K562 (cell line): ENCODE data around the gene VSIG10L. TPM values are rescaled to one million over a fixed set of nuclear protein-coding genes. Genes with fewer than 3 reads are reported as not detected.
A peak's percentile ranks its signal among the peaks of the same experiment; 100 is the strongest.

Experiments used
- CBFA2T2 ChIP-seq: fragments of 450-650 bp; conservative IDR thresholded peaks from 2 replicates; pipeline ENCODE4 v1.6.1; 2017; ENCODE audit warnings: mild to moderate bottlenecking
- CBX5 ChIP-seq: IDR thresholded peaks from 2 replicates; pipeline ENCODE4 v1.6.1; 2014; ENCODE audit warnings: low read depth, borderline replicate concordance
- MYBL2 ChIP-seq, 2 experiments: fragments of 450-650 bp in 1 of 2; sonication (generic) in 1 of 2; formaldehyde crosslinking in 1 of 2; IDR thresholded peaks; 2 replicates each; pipeline versions ENCODE4 v1.6.1 to v1.8.1; 2017 to 2022; ENCODE audit warnings: borderline replicate concordance in 1 of 2, inconsistent platforms in 1 of 2, low read depth in 1 of 2, mild to moderate bottlenecking in 1 of 2, missing genetic modification reagents in 1 of 2, moderate library complexity in 1 of 2
- NR1H2 ChIP-seq: sonication (generic); formaldehyde crosslinking; IDR thresholded peaks from 2 replicates; pipeline ENCODE4 v1.4.0; 2020; ENCODE audit warnings: mild to moderate bottlenecking, missing genetic modification reagents
- POLR3G ChIP-seq: IDR thresholded peaks from 2 replicates; pipeline ENCODE4 v1.6.1; 2011; ENCODE audit not compliant: insufficient read length, insufficient replicate concordance; ENCODE audit errors: extremely low read depth
- THAP12 ChIP-seq: fragments of 250-450 bp; sonication (Bioruptor Pico); IDR thresholded peaks from 2 replicates; pipeline ENCODE4 v1.9.0; 2021; ENCODE audit warnings: mild to moderate bottlenecking, inconsistent platforms
- ZFP36 ChIP-seq: fragments of 150-350 bp; IDR thresholded peaks from 2 replicates; pipeline ENCODE4 v1.6.1; 2018; ENCODE audit warnings: low read length, low read depth; ENCODE audit not compliant: partially characterized antibody
- ZNF12 ChIP-seq: sonication (generic); formaldehyde crosslinking; IDR thresholded peaks from 2 replicates; pipeline ENCODE4 v1.4.0; 2020; ENCODE audit warnings: mild to moderate bottlenecking, missing genetic modification reagents
- ZNF274 ChIP-seq: IDR thresholded peaks from 2 replicates; pipeline ENCODE4 v1.6.1; 2011; ENCODE audit warnings: low read depth, mild to moderate bottlenecking, low read length, moderate library complexity, borderline replicate concordance
- ZNF407 ChIP-seq: fragments of 450-650 bp; IDR thresholded peaks from 2 replicates; pipeline ENCODE4 v1.6.1; 2016; ENCODE audit warnings: low read depth
- ZNF561 ChIP-seq: fragments of 450-650 bp; formaldehyde crosslinking; conservative IDR thresholded peaks from 2 replicates; pipeline ENCODE4 v1.4.0; 2020; ENCODE audit warnings: mild to moderate bottlenecking, moderate library complexity
- ZNF583 ChIP-seq: fragments of 250-450 bp; sonication (Bioruptor Pico); IDR thresholded peaks from 2 replicates; pipeline ENCODE4 v1.4.0; 2020
- ZNF589 ChIP-seq: fragments of 200-800 bp; sonication (Bioruptor generic); IDR thresholded peaks from 2 replicates; pipeline ENCODE4 v1.6.1; 2016; ENCODE audit warnings: low read depth, missing genetic modification characterization, missing compliant biosample characterization
- ZNF644 ChIP-seq: fragments of 200-800 bp; sonication (Bioruptor generic); IDR thresholded peaks from 2 replicates; pipeline ENCODE4 v1.6.1; 2016; ENCODE audit warnings: low read depth, missing genetic modification characterization, missing compliant biosample characterization
- ZNF79 ChIP-seq: fragments of 250-450 bp; sonication (Bioruptor Pico); IDR thresholded peaks from 2 replicates; pipeline ENCODE4 v1.4.0; 2020; ENCODE audit warnings: low read depth, mild to moderate bottlenecking, moderate library complexity
- polyA plus RNA-seq, 8 experiments: library from polyadenylated mRNA; depleted of rRNA in 4 of 8; stranded (reverse) in 5 of 8; unstranded in 3 of 8; fragments of >200 nt; fragmentation: Nextera tagmentation in 2 of 8; fragmentation: Illumina TruSeq in 1 of 8; extraction: Ambion mirVana in 2 of 8; extraction: Trizol in 1 of 8; gene quantifications; 2 replicates each; pipeline versions ENCODE4 v1.2.1 to v1.2.3, GENCODE V29; 2011 to 2014; ENCODE audit warnings: inconsistent platforms in 1 of 8, missing spikeins in 1 of 8
- total RNA-seq, 7 experiments: library from RNA; depleted of rRNA in 6 of 7; stranded (reverse); fragments of >200 nt in 6 of 7; fragmentation: Illumina TruSeq in 2 of 7; extraction: Trizol in 2 of 7; gene quantifications; 2 replicates each; pipeline versions ENCODE4 v1.2.1 to v1.2.3, GENCODE V29; 2011 to 2021; ENCODE audit warnings: low replicate concordance in 1 of 7
- TF ChIP-seq, protein P1 (sequence below): fragments of 250-450 bp; sonication (Bioruptor Pico); IDR thresholded peaks from 2 replicates; pipeline ENCODE4 v1.8.0; 2021; ENCODE audit warnings: mild to moderate bottlenecking, moderate library complexity

The VSIG10L gene
- total and polyA plus RNA-seq, 9 of the 15 experiments (the other 6 are each of a cell fraction or from before 2014, with no cell fraction given) = 1.1 to 7.6 (median 2.2) TPM

GRCh38 chr19:51338563-51339312 lies 3.2 kb downstream of the VSIG10L start (continued):
- TF ChIP-seq ZNF274 = no peak
- TF ChIP-seq THAP12 = no peak
- no peak for TF ChIP-seq ZFP36
- TF ChIP-seq MYBL2 (IDR thresholded peaks at IDR 0.05; ENCODE audit: low read depth) = peak; percentile 25; the same call in 1 of the 2 replicates
- TF ChIP-seq MYBL2 (CRISPR knock-in tag; IDR thresholded peaks at IDR 0.05; ENCODE audit: borderline replicate concordance) = no peak
- TF ChIP-seq, protein P1, sequence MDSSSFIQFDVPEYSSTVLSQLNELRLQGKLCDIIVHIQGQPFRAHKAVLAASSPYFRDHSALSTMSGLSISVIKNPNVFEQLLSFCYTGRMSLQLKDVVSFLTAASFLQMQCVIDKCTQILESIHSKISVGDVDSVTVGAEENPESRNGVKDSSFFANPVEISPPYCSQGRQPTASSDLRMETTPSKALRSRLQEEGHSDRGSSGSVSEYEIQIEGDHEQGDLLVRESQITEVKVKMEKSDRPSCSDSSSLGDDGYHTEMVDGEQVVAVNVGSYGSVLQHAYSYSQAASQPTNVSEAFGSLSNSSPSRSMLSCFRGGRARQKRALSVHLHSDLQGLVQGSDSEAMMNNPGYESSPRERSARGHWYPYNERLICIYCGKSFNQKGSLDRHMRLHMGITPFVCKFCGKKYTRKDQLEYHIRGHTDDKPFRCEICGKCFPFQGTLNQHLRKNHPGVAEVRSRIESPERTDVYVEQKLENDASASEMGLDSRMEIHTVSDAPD (CRISPR knock-in tag) = no peak
- no peak for TF ChIP-seq ZNF561 (CRISPR knock-in tag)
- TF ChIP-seq ZNF407 = no peak
- peak; percentile 28; the same call in 1 of the 2 replicates for TF ChIP-seq CBFA2T2
- no peak for TF ChIP-seq ZNF589
- TF ChIP-seq ZNF644 (tag) = no peak
- TF ChIP-seq ZNF583 (CRISPR knock-in tag) = no peak
- TF ChIP-seq ZNF12 (CRISPR knock-in tag) = no peak
- no peak for TF ChIP-seq CBX5
- no peak for TF ChIP-seq POLR3G
- TF ChIP-seq NR1H2 (CRISPR knock-in tag) = no peak
- no peak for TF ChIP-seq ZNF79 (CRISPR knock-in tag)
